Stimulated activated CD8-positive, alpha-beta memory T cell treated with anti-CD3 and anti-CD28 coated beads, Interleukin-12 subunit alpha, Interleukin-12 subunit beta, amount 100 ng/mL, for 1 hour (primary cell): ENCODE measurements around the gene AASDH.

Source experiments
- DNase-seq: peaks from one replicate; pipeline ENCODE4 v3.0.0-alpha.2; 2020; ENCODE audit warnings: low read depth

AASDH gene

GRCh38 chr4:56315543-56315942 is 71.7 kb downstream of the AASDH start:
- no peak for DNase-seq

GRCh38 chr4:56315041-56315440 is 72.2 kb downstream of the AASDH start:
- DNase-seq, result no peak

GRCh38 chr4:56314207-56314915 is 72.9 kb downstream of the AASDH start:
- DNase-seq, result no peak

- no peak for DNase-seq
Measured at GRCh38 chr4:56313132-56313531, 74.2 kb downstream of the AASDH start.

- no peak for DNase-seq
Measured at GRCh38 chr4:56311299-56311975, 75.9 kb downstream of the AASDH start.

- no peak for DNase-seq
Measured at GRCh38 chr4:56310401-56311125, 76.7 kb downstream of the AASDH start.

- no peak for DNase-seq
Measured at GRCh38 chr4:56308384-56308783, 78.9 kb downstream of the AASDH start.

GRCh38 chr4:56307423-56307822 is 79.9 kb downstream of the AASDH start:
- no peak for DNase-seq

- no peak for DNase-seq
Measured at GRCh38 chr4:56305390-56305789, 81.9 kb downstream of the AASDH start.

GRCh38 chr4:56303921-56304320 is 83.4 kb downstream of the AASDH start:
- no peak for DNase-seq

- no peak for DNase-seq
Measured at GRCh38 chr4:56302760-56303159, 84.5 kb downstream of the AASDH start.

- no peak for DNase-seq
Measured at GRCh38 chr4:56301997-56302496, 85.2 kb downstream of the AASDH start.

- peak; percentile 21 for DNase-seq
Measured at GRCh38 chr4:56301181-56301996, 85.9 kb downstream of the AASDH start.

- no peak for DNase-seq
Measured at GRCh38 chr4:56298236-56298635, 89.1 kb downstream of the AASDH start.

- DNase-seq, result no peak
Measured at GRCh38 chr4:56297776-56298175, 89.5 kb downstream of the AASDH start.

GRCh38 chr4:56296526-56296925 is 90.8 kb downstream of the AASDH start:
- no peak for DNase-seq

- DNase-seq, result no peak
Measured at GRCh38 chr4:56293121-56293520, 94.2 kb downstream of the AASDH start.

- no peak for DNase-seq
Measured at GRCh38 chr4:56289934-56290333, 97.4 kb downstream of the AASDH start.

GRCh38 chr4:56288663-56289062 is 98.6 kb downstream of the AASDH start:
- DNase-seq, result no peak
